Hypothalamus (tissue), 51 donors: Measurements from ENCODE around the gene TEX28.
"Not testable (repeated sequence)": the region's sequence is repeated elsewhere in the genome, so short reads cannot be mapped to it uniquely, and the experiment has no call there.

Experiments
- DNase-seq, 51 donors: peaks; one replicate each; lab custom pipeline; 2025; lab: John Stamatoyannopoulos, UW

Gene TEX28

DNA sequence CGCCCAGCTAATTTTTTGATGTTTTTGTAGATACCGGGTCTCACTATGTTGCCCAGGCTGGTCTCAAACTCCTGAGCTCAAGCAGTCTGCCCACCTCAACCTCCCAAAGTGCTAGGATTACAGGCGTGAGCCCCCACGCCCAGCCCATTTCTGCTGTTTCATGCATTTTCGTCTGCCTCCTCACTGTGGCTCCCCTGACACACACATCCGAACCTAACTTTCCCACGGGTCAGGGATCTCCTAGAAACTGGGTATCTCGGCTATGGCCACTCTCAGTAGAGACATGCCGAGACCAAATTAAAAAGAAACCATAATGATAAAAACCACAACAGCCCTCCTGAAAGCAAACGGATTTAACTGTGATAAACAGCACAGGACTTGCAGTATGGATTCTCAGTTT, 46.8 kb downstream of the TEX28 start:
- DNase-seq, result not testable (repeated sequence)

- DNase-seq, result not testable (repeated sequence)
Measured at GRCh38 chrX:154247377-154248045, 47.4 kb downstream of the TEX28 start.

DNA sequence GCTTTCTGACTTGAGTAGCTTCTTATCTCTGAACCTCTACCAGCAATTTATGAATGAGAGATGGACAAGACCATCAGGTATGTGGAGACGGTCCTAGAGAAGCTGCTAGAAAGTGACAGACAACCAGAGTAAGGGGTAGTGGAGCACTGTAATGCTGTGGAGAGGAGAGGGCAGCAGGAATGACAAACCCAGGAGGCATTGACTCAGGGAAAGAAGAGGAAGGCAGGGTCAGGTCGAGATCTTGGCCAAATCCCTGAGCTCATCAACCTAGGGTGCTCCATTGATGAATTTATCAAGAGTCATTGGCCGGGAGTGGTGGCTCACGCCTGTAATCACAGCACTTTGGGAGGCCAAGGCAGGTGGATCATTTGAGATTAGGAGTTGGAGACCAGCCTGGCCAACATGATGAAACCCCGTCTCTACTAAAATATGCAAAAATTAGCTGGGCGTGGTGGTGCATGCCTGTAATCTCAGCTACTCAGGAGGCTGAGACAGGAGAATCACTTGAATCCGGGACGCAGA, 54.9 kb downstream of the TEX28 start:
- not testable (repeated sequence) for DNase-seq

- DNase-seq, result not testable (repeated sequence)
Measured at GRCh38 chrX:154238939-154239559, 55.9 kb downstream of the TEX28 start.

DNA sequence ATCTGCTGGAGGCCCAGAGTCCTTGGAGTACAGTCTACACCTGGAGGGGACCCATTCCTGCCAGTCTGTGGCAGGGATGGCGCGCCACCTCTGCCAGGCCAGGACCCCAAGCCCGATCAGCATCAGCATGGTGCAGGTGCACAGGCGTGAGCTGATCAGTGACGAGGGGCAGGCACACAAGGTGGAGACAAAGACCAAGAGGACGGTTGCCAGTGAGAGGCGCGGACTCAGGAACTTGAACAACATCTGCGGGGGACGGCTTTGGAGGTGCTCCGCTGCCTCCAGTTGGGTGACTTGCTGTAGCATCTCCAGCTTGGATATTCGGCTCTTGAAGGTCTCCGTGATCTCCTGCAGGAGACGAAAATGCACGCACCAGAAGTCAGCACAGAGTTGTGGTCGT, 61.3 kb downstream of the TEX28 start:
- DNase-seq, result not testable (repeated sequence)

DNA sequence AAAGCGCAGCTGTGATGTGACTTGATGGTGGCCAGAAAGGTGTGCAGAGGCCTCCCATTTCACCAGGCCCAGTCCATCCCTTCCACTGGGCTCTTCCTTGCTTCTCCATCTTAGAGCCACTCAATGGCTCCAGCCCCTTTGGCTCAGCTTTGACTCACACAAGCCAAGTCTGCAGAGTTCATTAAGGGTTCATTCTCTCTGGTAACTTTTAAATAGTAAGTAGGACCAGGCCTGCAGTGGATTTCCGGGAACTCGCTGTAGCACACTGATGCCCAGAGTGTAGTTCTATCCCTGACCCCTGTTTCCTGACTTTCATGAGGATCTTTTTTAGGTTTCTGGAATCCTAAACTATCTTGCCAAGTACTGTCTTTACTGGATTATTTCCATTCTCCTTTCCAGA, 63.5 kb downstream of the TEX28 start:
- not testable (repeated sequence) for DNase-seq

DNA sequence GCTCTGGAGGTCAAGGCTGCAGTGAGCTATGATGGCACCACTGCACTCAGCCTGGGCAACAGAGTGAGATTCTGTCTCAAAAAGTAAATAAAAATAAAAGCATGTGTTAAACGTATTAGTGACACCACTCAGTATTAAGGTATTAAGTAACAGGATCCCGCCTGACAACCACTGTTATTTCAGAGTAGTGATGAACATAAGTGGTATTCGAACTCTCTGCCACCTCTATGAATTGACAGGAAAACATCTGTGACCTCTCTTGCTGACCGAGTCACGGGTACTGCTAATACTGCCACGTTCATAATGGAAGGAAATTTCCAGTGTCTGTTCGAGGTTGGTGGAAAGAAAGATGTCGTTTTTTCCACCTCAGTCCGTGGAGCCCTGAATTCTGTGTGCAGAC, 68.2 kb downstream of the TEX28 start:
- DNase-seq, result not testable (repeated sequence)

DNA sequence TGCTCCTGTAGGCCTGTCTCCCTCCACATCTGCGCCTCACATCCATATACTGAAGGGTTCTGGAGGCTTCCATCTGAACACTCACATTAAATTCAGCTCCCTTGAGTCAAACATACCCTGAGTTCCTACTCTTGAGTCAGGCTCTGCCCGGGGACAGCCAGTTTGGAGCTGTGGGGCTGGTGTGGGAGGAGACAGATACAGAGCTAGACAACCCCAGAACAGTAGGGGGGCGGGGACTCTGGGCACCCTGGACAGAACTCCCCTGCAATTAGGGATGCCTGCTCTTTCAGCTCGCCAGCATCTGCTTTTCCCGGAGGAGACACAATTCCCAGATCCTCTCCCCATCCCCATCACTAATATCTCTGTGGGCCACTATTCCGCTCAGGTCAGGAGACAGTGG, 69.6 kb downstream of the TEX28 start:
- not testable (repeated sequence) for DNase-seq
